Activated B cell treated with CpG ODN at 0.5 μM for 24 hours (primary cell): Measurements from ENCODE around the gene ADCK2. TPM values are rescaled to one million over a fixed set of nuclear protein-coding genes. Genes with fewer than 3 reads are reported as not detected.
"Not testable (repeated sequence)": the region's sequence is repeated elsewhere in the genome, so short reads cannot be mapped to it uniquely, and the experiment has no call there.

Experiments used
- ATAC-seq: fragments of 200-7000 bp; cut with Tn5 transposase; one replicate; pipeline ENCODE4 v1.10.0; 2021; ENCODE audit warnings: low read depth, mild to moderate bottlenecking, moderate library complexity
- CTCF ChIA-PET: fragments of 350-600 bp; sonication (Branson Sonifier 250); formaldehyde crosslinking; loops from one replicate; lab custom pipeline; 2021; ENCODE audit warnings: antibody characterized with exemption; lab: Charles Lee
- POLR2A ChIA-PET: fragments of 350-600 bp; sonication (Branson Sonifier 250); formaldehyde crosslinking; loops from one replicate; lab custom pipeline; 2021; ENCODE audit warnings: antibody characterized with exemption; lab: Charles Lee
- DNase-seq: peaks from one replicate; pipeline ENCODE4 v3.0.0; 2022
- H3K27ac Mint-ChIP-seq: one replicate; pipeline ENCODE4 v1.8.0; 2020; ENCODE audit warnings: mixed read lengths
- H3K27me3 Mint-ChIP-seq: one replicate; pipeline ENCODE4 v1.8.0; 2021; ENCODE audit warnings: mixed read lengths
- H3K36me3 Mint-ChIP-seq: one replicate; pipeline ENCODE4 v1.8.0; 2021; ENCODE audit warnings: low read depth, mixed read lengths
- H3K4me1 Mint-ChIP-seq: one replicate; pipeline ENCODE4 v1.8.0; 2021; ENCODE audit warnings: mixed read lengths
- H3K4me3 Mint-ChIP-seq: one replicate; pipeline ENCODE4 v1.8.0; 2020; ENCODE audit warnings: mild to moderate bottlenecking, mixed read lengths
- H3K9me3 Mint-ChIP-seq: one replicate; pipeline ENCODE4 v1.8.0; 2020; ENCODE audit warnings: mixed read lengths
- intact Hi-C: fragments of 100-400 bp; cut with micrococcal nuclease; formaldehyde crosslinking; loops from one replicate; pipeline ENCODE4 v1.15.1; 2024
- total RNA-seq: library from RNA; stranded (reverse); gene quantifications from 2 replicates; pipeline ENCODE4 v1.2.3, GENCODE V29; 2022
- TF ChIP-seq, protein P1 (sequence below): fragments of 200-600 bp; IDR thresholded peaks from one replicate; pipeline ENCODE4 v1.8.0; 2022; ENCODE audit warnings: antibody characterized with exemption, mild to moderate bottlenecking

ADCK2 gene
- total RNA-seq, 1 donor from 2014 or later = 19.1 TPM

DNA sequence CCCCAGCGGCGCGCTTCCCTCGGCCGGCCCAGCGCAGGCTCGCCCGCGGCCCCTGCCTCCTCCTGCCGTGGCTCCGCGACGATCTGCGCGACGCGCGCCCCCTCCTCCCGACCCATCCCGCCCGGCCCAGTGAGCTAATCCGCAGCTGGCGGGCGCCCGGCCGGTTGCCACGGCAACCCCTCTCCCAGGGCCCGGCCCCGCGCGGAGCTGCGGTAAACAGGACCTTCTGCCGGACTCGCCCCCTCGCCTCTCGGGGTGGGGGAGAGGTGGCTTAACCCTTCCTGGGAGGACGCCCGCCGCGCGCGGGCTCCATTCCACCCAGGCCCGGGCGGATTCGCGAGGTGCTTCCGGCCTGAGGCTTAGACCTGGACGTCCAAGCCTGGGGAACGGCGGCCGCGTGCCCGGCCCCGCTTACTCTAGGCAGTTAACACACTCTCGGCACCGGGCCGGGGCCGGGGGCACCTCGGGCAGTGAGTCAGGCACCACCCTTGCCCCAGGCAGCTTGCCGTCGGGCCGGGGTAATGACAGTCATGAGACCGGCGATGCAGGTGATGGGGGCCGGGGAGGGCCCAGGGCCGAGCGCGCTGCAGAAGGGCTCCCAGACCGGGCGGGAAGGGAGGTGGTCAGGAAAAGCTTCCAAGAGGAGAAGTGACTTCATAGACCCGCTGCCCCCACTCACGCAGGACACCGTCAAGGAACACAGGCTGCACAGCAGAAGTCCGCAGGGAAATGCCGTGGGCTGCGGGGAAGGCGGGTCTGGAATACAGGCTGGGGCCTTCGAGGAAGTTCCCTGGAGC lies 31.8 kb upstream of the ADCK2 start, which contains the start of gene DENND2A:
DENND2A (minus strand) TSS at position 87 of the 797 bp plus-strand sequence. CDS start 38,416 bp downstream, outside the sequence.
- TF ChIP-seq, protein P1, sequence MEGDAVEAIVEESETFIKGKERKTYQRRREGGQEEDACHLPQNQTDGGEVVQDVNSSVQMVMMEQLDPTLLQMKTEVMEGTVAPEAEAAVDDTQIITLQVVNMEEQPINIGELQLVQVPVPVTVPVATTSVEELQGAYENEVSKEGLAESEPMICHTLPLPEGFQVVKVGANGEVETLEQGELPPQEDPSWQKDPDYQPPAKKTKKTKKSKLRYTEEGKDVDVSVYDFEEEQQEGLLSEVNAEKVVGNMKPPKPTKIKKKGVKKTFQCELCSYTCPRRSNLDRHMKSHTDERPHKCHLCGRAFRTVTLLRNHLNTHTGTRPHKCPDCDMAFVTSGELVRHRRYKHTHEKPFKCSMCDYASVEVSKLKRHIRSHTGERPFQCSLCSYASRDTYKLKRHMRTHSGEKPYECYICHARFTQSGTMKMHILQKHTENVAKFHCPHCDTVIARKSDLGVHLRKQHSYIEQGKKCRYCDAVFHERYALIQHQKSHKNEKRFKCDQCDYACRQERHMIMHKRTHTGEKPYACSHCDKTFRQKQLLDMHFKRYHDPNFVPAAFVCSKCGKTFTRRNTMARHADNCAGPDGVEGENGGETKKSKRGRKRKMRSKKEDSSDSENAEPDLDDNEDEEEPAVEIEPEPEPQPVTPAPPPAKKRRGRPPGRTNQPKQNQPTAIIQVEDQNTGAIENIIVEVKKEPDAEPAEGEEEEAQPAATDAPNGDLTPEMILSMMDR = no peak
- ChIA-PET CTCF (no interaction called here), POLR2A (interaction anchor here (0.6 kb wide), 1 partner anchor 352 kb away, joined by 3 read pairs; no protein-coding TSS in a partner anchor)
- intact Hi-C loops = no loop called here
- ATAC-seq (peak; percentile 52), DNase-seq (peak; percentile 32)
- peaks cover 46% of the 10 kb centered on the region for H3K27me3 Mint-ChIP-seq
- H3K27ac Mint-ChIP-seq = no peak within 1 kb of the TSS
- H3K9me3 Mint-ChIP-seq = no peaks in the 10 kb centered on the region
- H3K36me3 Mint-ChIP-seq = no peaks in the 10 kb centered on the region
- peak within 1 kb of the TSS; percentile 86 for H3K4me3 Mint-ChIP-seq
- H3K4me1 Mint-ChIP-seq = peaks cover 24% of the 10 kb centered on the region

DNA sequence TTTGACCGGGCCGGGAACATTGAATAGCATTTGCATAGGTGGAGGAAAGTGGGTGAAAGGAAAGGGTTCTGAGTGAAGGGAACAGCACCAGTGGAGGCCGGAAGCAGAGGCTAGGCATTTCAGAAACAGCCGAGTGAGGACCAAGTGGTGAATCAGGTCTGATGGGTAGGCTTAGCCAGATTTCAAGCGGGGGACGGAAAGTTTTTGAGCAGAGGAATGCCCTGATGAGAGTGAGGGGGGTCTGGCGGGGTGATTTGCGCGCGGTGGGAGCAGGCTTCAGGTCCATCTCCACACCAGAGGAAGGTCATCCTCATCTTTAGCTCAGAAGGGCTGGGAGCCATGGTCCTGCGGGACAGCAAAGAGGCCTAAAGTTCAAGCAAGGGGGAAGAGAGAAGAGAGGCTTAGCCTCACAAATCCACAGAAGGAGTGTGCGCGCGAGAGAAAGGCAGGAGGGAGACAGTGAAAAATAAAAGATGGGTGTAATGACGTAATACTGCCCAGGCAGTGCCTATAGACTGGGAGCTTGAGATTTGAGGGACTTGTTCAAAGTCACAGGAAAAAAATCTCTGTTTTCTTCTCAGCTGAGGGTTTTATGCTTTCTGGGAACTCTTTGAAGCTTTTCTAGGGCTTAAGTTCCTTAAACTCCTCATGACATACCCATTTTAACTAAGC lies 31.1 kb upstream of the ADCK2 start:
- POLR2A ChIA-PET = interaction anchor here (0.7 to 1.0 kb wide), 2 partner anchors 33 to 1066 kb away, joined by 6 to 9 read pairs; no protein-coding TSS in a partner anchor
- peaks cover 42% of the 10 kb centered on the region for H3K27me3 Mint-ChIP-seq
- no peak for ATAC-seq
- peaks cover 25% of the 10 kb centered on the region for H3K4me1 Mint-ChIP-seq
- H3K36me3 Mint-ChIP-seq = no peaks in the 10 kb centered on the region
- H3K4me3 Mint-ChIP-seq = peak overlapping the region; percentile 30
- no peaks in the 10 kb centered on the region for H3K9me3 Mint-ChIP-seq
- intact Hi-C loops = no loop called here
- no peak overlapping the region for H3K27ac Mint-ChIP-seq
- CTCF ChIA-PET = interaction anchor here (0.9 to 1.3 kb wide), 2 partner anchors 12 to 170 kb away, joined by 3 read pairs; no protein-coding TSS in a partner anchor
- TF ChIP-seq, protein P1 = no peak
- DNase-seq = no peak

DNA sequence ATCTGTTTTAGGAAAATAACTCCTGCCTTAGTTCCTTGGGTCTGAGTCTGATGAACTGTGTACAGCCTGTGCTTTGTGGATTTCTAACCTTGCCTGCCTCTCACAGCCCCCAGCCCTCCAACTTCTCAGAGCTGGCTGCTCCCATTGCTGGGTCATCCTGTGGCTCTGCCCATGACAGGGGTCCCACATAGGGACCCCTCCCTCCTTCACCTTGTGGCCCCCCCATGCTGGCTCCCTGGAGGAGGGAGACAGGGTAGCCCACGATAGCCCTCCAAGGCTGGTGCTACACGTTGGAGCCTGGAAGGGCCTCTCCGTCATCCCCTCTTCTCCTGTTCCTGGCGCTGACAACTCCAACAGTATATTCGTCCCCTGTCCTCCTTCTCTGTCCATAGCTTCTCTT lies 29.3 kb upstream of the ADCK2 start:
- DNase-seq (no peak), ATAC-seq (no peak)
- H3K27ac Mint-ChIP-seq = no peak overlapping the region
- intact Hi-C loops = no loop called here
- H3K9me3 Mint-ChIP-seq = no peaks in the 10 kb centered on the region
- CTCF ChIA-PET = interaction anchor here (0.5 kb wide), 1 partner anchor 166 kb away, joined by 3 read pairs; no protein-coding TSS in a partner anchor
- H3K4me3 Mint-ChIP-seq = no peak overlapping the region
- peaks cover 31% of the 10 kb centered on the region for H3K27me3 Mint-ChIP-seq
- TF ChIP-seq, protein P1 = no peak
- peaks cover 32% of the 10 kb centered on the region for H3K4me1 Mint-ChIP-seq
- H3K36me3 Mint-ChIP-seq = no peaks in the 10 kb centered on the region
- POLR2A ChIA-PET = no interaction called here

DNA sequence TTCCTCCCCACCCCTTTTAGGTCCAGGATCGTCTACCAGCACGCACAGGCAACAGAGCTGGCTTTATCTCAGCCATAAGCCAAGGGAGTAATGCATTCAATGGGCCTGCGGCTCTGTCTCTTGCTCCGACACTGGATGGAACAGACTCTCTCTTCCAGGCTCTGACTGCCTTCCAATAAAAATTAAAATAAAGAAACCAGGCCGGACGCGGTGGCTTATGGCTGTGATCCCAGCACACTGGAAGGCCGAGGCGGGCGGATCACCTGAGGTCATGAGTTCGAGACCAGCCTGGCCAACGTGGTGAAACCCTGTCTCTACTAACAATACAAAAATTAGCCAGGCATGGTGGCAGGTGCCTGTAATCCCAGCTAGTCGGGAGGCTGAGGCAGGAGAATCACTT lies 28.0 kb upstream of the ADCK2 start:
- H3K36me3 Mint-ChIP-seq, DNase-seq, H3K4me3 Mint-ChIP-seq, POLR2A ChIA-PET, ATAC-seq, H3K9me3 Mint-ChIP-seq, CTCF ChIA-PET, intact Hi-C loops, H3K27ac Mint-ChIP-seq: not testable (repeated sequence)
- H3K4me1 Mint-ChIP-seq = peaks cover 26% of the 10 kb centered on the region
- H3K27me3 Mint-ChIP-seq = peaks cover 20% of the 10 kb centered on the region

DNA sequence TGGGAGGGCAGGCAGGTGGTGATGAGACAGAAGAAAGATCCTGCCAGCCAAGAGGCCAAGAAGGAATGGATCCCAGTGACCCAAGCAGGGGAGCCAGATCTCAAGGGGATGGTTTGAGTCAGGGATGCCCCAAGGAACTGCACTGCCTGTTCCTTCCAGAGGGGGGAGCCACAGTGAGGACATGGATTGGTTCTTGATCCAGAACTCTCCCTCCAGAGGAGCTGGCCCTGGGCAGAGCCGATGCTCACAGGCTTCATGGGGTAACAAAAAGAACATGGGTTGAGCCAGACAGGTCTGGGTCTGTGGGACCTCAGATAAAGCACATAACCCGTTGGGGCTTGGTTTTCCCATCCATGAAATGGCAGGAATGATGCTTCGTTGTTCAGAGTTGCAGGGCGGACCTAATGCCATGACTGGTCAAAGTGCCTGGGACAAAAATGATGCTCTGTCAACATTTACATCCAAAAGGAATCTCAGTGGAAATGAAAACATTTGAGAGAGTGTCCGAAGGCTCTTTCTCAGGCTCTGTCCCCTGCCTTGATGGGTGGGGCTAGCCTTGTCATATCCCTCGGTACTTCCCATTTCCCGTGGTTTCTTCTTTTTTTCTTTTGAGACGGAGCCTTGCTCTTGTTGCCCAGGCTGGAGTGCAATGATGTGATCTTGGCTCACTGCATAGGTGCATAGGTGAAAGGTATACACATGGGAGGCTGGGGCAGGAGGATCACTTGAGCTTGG lies 27.4 kb upstream of the ADCK2 start:
- ChIA-PET POLR2A (no interaction called here), CTCF (no interaction called here)
- Mint-ChIP-seq H3K4me3 (no peak overlapping the region), H3K27ac (no peak overlapping the region), H3K27me3 (peaks cover 17% of the 10 kb centered on the region), H3K9me3 (no peaks in the 10 kb centered on the region), H3K36me3 (no peaks in the 10 kb centered on the region), H3K4me1 (peaks cover 24% of the 10 kb centered on the region)
- TF ChIP-seq, protein P1 = no peak
- intact Hi-C loops = no loop called here
- ATAC-seq = no peak
- DNase-seq = no peak
